ENCODE results near the gene COL26A1. TPM values are rescaled to one million over a fixed set of nuclear protein-coding genes. Genes with fewer than 3 reads are reported as not detected.
"Not testable (repeated sequence)": the region's sequence is repeated elsewhere in the genome, so short reads cannot be mapped to it uniquely, and the experiment has no call there.

Gene COL26A1
- polyA plus RNA-seq, 1 experiment: 0.48 TPM

- DNase-seq (ENCODE audit: low read depth): no peak
- ChIA-PET POLR2A (no interaction called here), CTCF (interaction anchor here (0.6 to 3.0 kb wide), 3 partner anchors 13 to 52 kb away, joined by 3 to 18 read pairs (median 10); no protein-coding TSS in a partner anchor)
- Histone ChIP-seq H3K36me3 (ENCODE audit: control insufficient read depth, insufficient read depth, low read length) (no peaks in the 10 kb centered on the region), H3K27me3 (ENCODE audit: control insufficient read depth, insufficient read depth, low read length) (peaks cover 10% of the 10 kb centered on the region), H3K4me3 (ENCODE audit: low read depth, low read length) (no peak overlapping the region)
- 0 out of 2 replicates have a peak, but pooled peaks have one; percentile 16 for TF ChIP-seq CTCF (IDR thresholded peaks at IDR 0.05; ENCODE audit: insufficient read depth, low read depth, low read length)
Measured at GRCh38 chr7:101558742-101559325, 196.2 kb downstream of the COL26A1 start.

- no peak for DNase-seq (ENCODE audit: low read depth)
- Histone ChIP-seq H3K27me3 (ENCODE audit: control insufficient read depth, insufficient read depth, low read length) (peaks cover 10% of the 10 kb centered on the region), H3K4me3 (ENCODE audit: low read depth, low read length) (no peak overlapping the region), H3K36me3 (ENCODE audit: control insufficient read depth, insufficient read depth, low read length) (no peaks in the 10 kb centered on the region)
- CTCF ChIA-PET: interaction anchor here (0.6 to 3.0 kb wide), 3 partner anchors 13 to 51 kb away, joined by 3 to 18 read pairs (median 10); no protein-coding TSS in a partner anchor
- TF ChIP-seq CTCF (IDR thresholded peaks at IDR 0.05; ENCODE audit: insufficient read depth, low read depth, low read length): no peak
- POLR2A ChIA-PET: no interaction called here
Measured at GRCh38 chr7:101559586-101559985, 196.9 kb downstream of the COL26A1 start.

GRCh38 chr7:101560021-101560420 lies 197.3 kb downstream of the COL26A1 start:
- H3K36me3 ChIP-seq (ENCODE audit: control insufficient read depth, insufficient read depth, low read length); POLR2A ChIA-PET; H3K27me3 ChIP-seq (ENCODE audit: control insufficient read depth, insufficient read depth, low read length); DNase-seq (ENCODE audit: low read depth); H3K4me3 ChIP-seq (ENCODE audit: low read depth, low read length): not testable (repeated sequence)
- CTCF ChIA-PET: interaction anchor here (2.8 to 3.0 kb wide), 2 partner anchors 12 to 17 kb away, joined by 10 to 18 read pairs; no protein-coding TSS in a partner anchor

GRCh38 chr7:101560856-101561255 lies 198.2 kb downstream of the COL26A1 start:
- H3K4me3 ChIP-seq (ENCODE audit: low read depth, low read length): no peak overlapping the region
- POLR2A ChIA-PET: no interaction called here
- CTCF ChIA-PET: interaction anchor here (2.8 kb wide), 1 partner anchor 11 kb away, joined by 10 read pairs; no protein-coding TSS in a partner anchor
- no peak for DNase-seq (ENCODE audit: low read depth)
- no peak for TF ChIP-seq CTCF (IDR thresholded peaks at IDR 0.05; ENCODE audit: insufficient read depth, low read depth, low read length)
- no peaks in the 10 kb centered on the region for H3K36me3 ChIP-seq (ENCODE audit: control insufficient read depth, insufficient read depth, low read length)
- peaks cover 7% of the 10 kb centered on the region for H3K27me3 ChIP-seq (ENCODE audit: control insufficient read depth, insufficient read depth, low read length)

GRCh38 chr7:101561293-101561692 lies 198.6 kb downstream of the COL26A1 start:
- H3K27me3 ChIP-seq (ENCODE audit: control insufficient read depth, insufficient read depth, low read length); DNase-seq (ENCODE audit: low read depth); POLR2A ChIA-PET; H3K4me3 ChIP-seq (ENCODE audit: low read depth, low read length); H3K36me3 ChIP-seq (ENCODE audit: control insufficient read depth, insufficient read depth, low read length): not testable (repeated sequence)
- CTCF ChIA-PET: interaction anchor here (1.3 to 2.8 kb wide), 2 partner anchors 11 to 19 kb away, joined by 5 to 10 read pairs; no protein-coding TSS in a partner anchor

GRCh38 chr7:101562531-101563197 lies 200.0 kb downstream of the COL26A1 start:
- POLR2A ChIA-PET: no interaction called here
- Histone ChIP-seq H3K36me3 (ENCODE audit: control insufficient read depth, insufficient read depth, low read length) (no peaks in the 10 kb centered on the region), H3K27me3 (ENCODE audit: control insufficient read depth, insufficient read depth, low read length) (peaks cover 7% of the 10 kb centered on the region), H3K4me3 (ENCODE audit: low read depth, low read length) (no peak overlapping the region)
- DNase-seq (ENCODE audit: low read depth): no peak
- no peak for TF ChIP-seq CTCF (IDR thresholded peaks at IDR 0.05; ENCODE audit: insufficient read depth, low read depth, low read length)
- CTCF ChIA-PET: interaction anchor here (0.7 to 1.3 kb wide), 4 partner anchors 11 to 200 kb away, joined by 3 to 5 read pairs (median 3); partner anchors contain the start of gene COL26A1

All from BJ (cell line).